Transverse colon (tissue), 4 donors: ENCODE results near the gene DNAJA3. TPM values are rescaled to one million over a fixed set of nuclear protein-coding genes. Genes with fewer than 3 reads are reported as not detected.

Experiments
- DNase-seq: peaks from one replicate; pipeline ENCODE4 v3.0.0-alpha.2; 2019
- H3K27ac ChIP-seq, 4 donors: fragments of 200-600 bp; sonication (generic); 2 replicates each; pipeline ENCODE4 v1.5.1; 2016 to 2018; ENCODE audit warnings: inconsistent platforms in 4 of 4
- H3K27me3 ChIP-seq: fragments of 200-600 bp; sonication (generic); 2 replicates; pipeline ENCODE4 v1.5.1; 2017; ENCODE audit warnings: inconsistent platforms
- H3K36me3 ChIP-seq, 4 donors: fragments of 200-600 bp; sonication (generic); 2 replicates each; pipeline ENCODE4 v1.5.1; 2017 to 2019; ENCODE audit warnings: inconsistent platforms in 4 of 4
- H3K4me1 ChIP-seq, 4 donors: fragments of 200-600 bp; sonication (generic); 2 replicates each; pipeline ENCODE4 v1.5.1; 2017 to 2020; ENCODE audit warnings: inconsistent platforms in 4 of 4
- H3K4me3 ChIP-seq, 4 donors: fragments of 200-600 bp; sonication (generic); 1 replicate in 1 of 4; 2 replicates in 3 of 4; pipeline versions ENCODE4 v1.5.1 to v1.6.1; 2017 to 2019; ENCODE audit warnings: inconsistent platforms in 4 of 4
- H3K9me3 ChIP-seq, 2 donors: fragments of 200-600 bp; sonication (generic); 2 replicates each; pipeline ENCODE4 v1.5.1; 2017 to 2019; ENCODE audit warnings: inconsistent platforms in 2 of 2
- CTCF ChIP-seq, 5 experiments: fragments of 200-600 bp in 3 of 5; fragments of 450-650 bp in 2 of 5; sonication (generic) in 3 of 5; IDR thresholded peaks; 1 replicate in 2 of 5; 2 replicates in 3 of 5; pipeline ENCODE4 v1.5.1; 2016 to 2017; ENCODE audit warnings: antibody characterized with exemption in 5 of 5, inconsistent platforms in 3 of 5, mild to moderate bottlenecking in 2 of 5, moderate library complexity in 1 of 5
- EP300 ChIP-seq: sonication (generic); formaldehyde crosslinking; IDR thresholded peaks from one replicate; pipeline ENCODE4 v1.6.1; 2017; ENCODE audit warnings: antibody characterized with exemption, low read depth
- POLR2A ChIP-seq: fragments of 450-650 bp; IDR thresholded peaks from one replicate; pipeline ENCODE4 v1.6.1; 2016; ENCODE audit warnings: antibody characterized with exemption, mild to moderate bottlenecking, moderate library complexity
- POLR2AphosphoS5 ChIP-seq, 3 donors: sonication (generic); formaldehyde crosslinking; IDR thresholded peaks; one replicate each; pipeline ENCODE4 v1.6.1; 2016; ENCODE audit warnings: antibody characterized with exemption in 3 of 3
- WGBS, 2 donors: methylation state at CpG; one replicate each; pipeline ENCODE4 v1.1.5; 2018; ENCODE audit warnings: low coverage in 1 of 2; 5-methylcytosine and 5-hydroxymethylcytosine counted together
- in situ Hi-C, 4 donors: fragments of 200-750 bp; cut with MboI; loops; one replicate each; pipeline versions ENCODE4 v1.15.0 to v1.15.1; 2017; ENCODE audit warnings: low sequenced_read_pairs in 3 of 4, low pct_ligation_motif_present in 1 of 4, low pct_unique_long_range_greater_than_20kb in 1 of 4
- intact Hi-C: fragments of 100-400 bp; cut with DNase I; formaldehyde crosslinking; loops from one replicate; pipeline ENCODE4 v1.15.1; 2023; ENCODE audit warnings: low total_unique reads
- total RNA-seq, 4 donors: library from RNA; depleted of rRNA; stranded (reverse); fragments of >200 nt; gene quantifications; one replicate each; pipeline ENCODE4 v1.1.0, GENCODE V29; 2016

Gene DNAJA3
- 100 to 1,000 TPM in 1 of 4 donors, 10 to 100 TPM in 3; 49.0 to 126 (median 75.5) TPM for total RNA-seq

GRCh38 chr16:4425378-4426020, at the start of gene DNAJA3:
Gene DNAJA3 (plus strand): TSS chr16:4425868. CDS start chr16:4425882, 14 bp downstream.
- TF ChIP-seq POLR2A (peak; percentile 81), POLR2AphosphoS5 (IDR thresholded peaks at IDR 0.05) (peak; percentile 84 to 93 (median 89)), CTCF (IDR thresholded peaks at IDR 0.05) (peak in 1 of 5 experiments; percentile 10), EP300 (no peak)
- Histone ChIP-seq H3K4me1 (peaks cover 4 to 25% (median 22%) of the 10 kb centered on the region in 4 donors), H3K36me3 (no peaks in the 10 kb centered on the region), H3K9me3 (no peaks in the 10 kb centered on the region), H3K27ac (peak within 1 kb of the TSS; percentile 87 to 97 (median 95)), H3K4me3 (peak within 1 kb of the TSS; percentile 65 to 86 (median 80)), H3K27me3 (no peaks in the 10 kb centered on the region)
- 0 to 1% methylated on average over 11 to 68 of the region's 68 CpGs for WGBS, 2 donors
- DNase-seq = peak; percentile 91
- intact Hi-C loops = no loop called here
- in situ Hi-C loops = no loop called here

- Histone ChIP-seq H3K4me3 (no peak overlapping the region), H3K27ac (peak overlapping the region; percentile 78 to 92 (median 83)), H3K4me1 (peaks cover 27 to 67% (median 51%) of the 10 kb centered on the region in 4 donors), H3K36me3 (no peaks in the 10 kb centered on the region), H3K9me3 (no peaks in the 10 kb centered on the region), H3K27me3 (no peaks in the 10 kb centered on the region)
- in situ Hi-C loops (no loop called here), intact Hi-C loops (no loop called here)
- peak; percentile 76 for DNase-seq
- peak in 1 of 3 donors; percentile 26 for TF ChIP-seq POLR2AphosphoS5 (IDR thresholded peaks at IDR 0.05)
- TF ChIP-seq POLR2A = no peak
- 82% methylated on average over 17 of the region's 31 CpGs; no CpG with 5 or more reads in 1 of the 2 donors for WGBS, 2 donors
These were observed 49.4 kb upstream of the DNAJA3 start for GRCh38 chr16:4376126-4376892.

GRCh38 chr16:4376893-4377572, 48.6 kb upstream of the DNAJA3 start:
- intact Hi-C loops = no loop called here
- TF ChIP-seq CTCF (IDR thresholded peaks at IDR 0.05) = no peak
- no peak for TF ChIP-seq EP300
- no peak for TF ChIP-seq POLR2A
- no peak for TF ChIP-seq POLR2AphosphoS5 (IDR thresholded peaks at IDR 0.05)
- Histone ChIP-seq H3K27me3 (no peaks in the 10 kb centered on the region), H3K36me3 (no peaks in the 10 kb centered on the region), H3K27ac (peak overlapping the region; percentile 78 to 92 (median 83)), H3K9me3 (no peaks in the 10 kb centered on the region), H3K4me3 (no peak overlapping the region), H3K4me1 (peaks cover 27 to 65% (median 47%) of the 10 kb centered on the region in 4 donors)
- WGBS, 2 donors = 61 to 80% methylated on average over 5 to 24 of the region's 27 CpGs
- in situ Hi-C loops = no loop called here
- DNase-seq = no peak

GRCh38 chr16:4377573-4378154, 48.0 kb upstream of the DNAJA3 start:
- in situ Hi-C loops = no loop called here
- intact Hi-C loops = no loop called here
- H3K27ac ChIP-seq = peak overlapping the region; percentile 78 to 92 (median 83)
- peaks cover 23 to 59% (median 41%) of the 10 kb centered on the region in 4 donors for H3K4me1 ChIP-seq
- 87% methylated on average over 12 of the region's 12 CpGs; no CpG with 5 or more reads in 1 of the 2 donors for WGBS, 2 donors
- DNase-seq = no peak
- H3K4me3 ChIP-seq = no peak overlapping the region
- no peaks in the 10 kb centered on the region for H3K36me3 ChIP-seq
- no peaks in the 10 kb centered on the region for H3K9me3 ChIP-seq
- H3K27me3 ChIP-seq = no peaks in the 10 kb centered on the region
- TF ChIP-seq POLR2AphosphoS5 (IDR thresholded peaks at IDR 0.05) = no peak
- no peak for TF ChIP-seq EP300
- TF ChIP-seq CTCF (IDR thresholded peaks at IDR 0.05) = no peak
- no peak for TF ChIP-seq POLR2A
